Body of pancreas (tissue), 4 donors: ENCODE results near the gene FIBP. TPM values are rescaled to one million over a fixed set of nuclear protein-coding genes. Genes with fewer than 3 reads are reported as not detected.

Experiments
- ATAC-seq: fragments of 150-250 bp; one replicate; pipeline ENCODE4 v1.9.1; 2016
- DNase-seq, 4 donors: peaks; one replicate each; pipeline ENCODE4 v3.0.0-alpha.2; 2019
- H3K27ac ChIP-seq, 4 donors: fragments of 200-600 bp; sonication (generic); 1 replicate in 3 of 4; 2 replicates in 1 of 4; pipeline versions ENCODE4 v1.5.1 to v1.6.1; 2016 to 2019; ENCODE audit warnings: mild to moderate bottlenecking in 1 of 4, mixed read lengths in 1 of 4, moderate library complexity in 1 of 4
- H3K27me3 ChIP-seq, 2 donors: fragments of 200-600 bp; sonication (generic); one replicate each; pipeline ENCODE4 v1.6.0; 2016; ENCODE audit warnings: mild to moderate bottlenecking in 1 of 2
- H3K36me3 ChIP-seq, 2 donors: fragments of 200-600 bp; sonication (generic); replicated peaks in 1 of 2; 2 replicates each; pipeline ENCODE4 v1.5.1; 2016; ENCODE audit warnings: low read depth in 2 of 2; ENCODE audit not compliant: insufficient read depth in 1 of 2
- H3K4me1 ChIP-seq: fragments of 200-600 bp; sonication (generic); one replicate; pipeline ENCODE4 v1.6.0; 2016
- H3K4me3 ChIP-seq, 2 donors: fragments of 200-600 bp; sonication (generic); 1 replicate in 1 of 2; 2 replicates in 1 of 2; pipeline ENCODE4 v1.5.1; 2016 to 2019
- H3K9me3 ChIP-seq, 3 donors: fragments of 200-600 bp; sonication (generic); 1 replicate in 2 of 3; 2 replicates in 1 of 3; pipeline ENCODE4 v1.5.1; 2016
- CTCF ChIP-seq, 7 experiments: fragments of 450-650 bp in 4 of 7; fragments of 200-600 bp in 3 of 7; sonication (generic) in 3 of 7; IDR thresholded peaks; one replicate each; pipeline ENCODE4 v1.5.1; 2016 to 2019; ENCODE audit warnings: antibody characterized with exemption in 7 of 7
- POLR2A ChIP-seq, 3 donors: fragments of 450-650 bp; IDR thresholded peaks; one replicate each; pipeline ENCODE4 v1.6.1; 2016; ENCODE audit warnings: antibody characterized with exemption in 3 of 3, mild to moderate bottlenecking in 2 of 3
- WGBS, 2 donors: methylation state at CpG; one replicate each; pipeline ENCODE4 v1.1.5; 2017; 5-methylcytosine and 5-hydroxymethylcytosine counted together
- intact Hi-C: fragments of 100-400 bp; cut with DNase I; formaldehyde crosslinking; loops from one replicate; pipeline ENCODE4 v1.15.1; 2023
- total RNA-seq, 2 donors: library from RNA; depleted of rRNA; stranded (reverse); fragments of >200 nt; gene quantifications; one replicate each; pipeline ENCODE4 v1.1.0, GENCODE V29; 2016

FIBP gene
- total RNA-seq, 2 donors from 2014 or later = 40.2 to 49.5 TPM

- DNase-seq = no peak
- Histone ChIP-seq H3K4me1 (peaks cover 14% of the 10 kb centered on the region), H3K27ac (no peak overlapping the region), H3K9me3 (no peaks in the 10 kb centered on the region), H3K4me3 (no peak overlapping the region), H3K27me3 (peaks cover 0 to 11% of the 10 kb centered on the region in 2 donors), H3K36me3 (no peaks in the 10 kb centered on the region)
- intact Hi-C loops = no loop called here
- WGBS, 2 donors = 52 to 65% methylated on average over 10 to 16 of the region's 28 CpGs
- ATAC-seq = no peak
- no peak for TF ChIP-seq CTCF (IDR thresholded peaks at IDR 0.05)
- no peak for TF ChIP-seq POLR2A (IDR thresholded peaks at IDR 0.05)
Observed at GRCh38 chr11:65898656-65899355, 10.5 kb upstream of the FIBP start.

- intact Hi-C loops = no loop called here
- DNase-seq = no peak
- no peak for ATAC-seq
- Histone ChIP-seq H3K4me3 (no peak overlapping the region), H3K27ac (no peak overlapping the region), H3K36me3 (no peaks in the 10 kb centered on the region), H3K9me3 (no peaks in the 10 kb centered on the region), H3K4me1 (peaks cover 17% of the 10 kb centered on the region), H3K27me3 (peaks cover 0 to 11% of the 10 kb centered on the region in 2 donors)
- TF ChIP-seq CTCF (IDR thresholded peaks at IDR 0.05) (no peak), POLR2A (IDR thresholded peaks at IDR 0.05) (no peak)
- WGBS, 2 donors = 87 to 88% methylated on average over 4 of the region's 4 CpGs
Observed at GRCh38 chr11:65897020-65897471, 8.8 kb upstream of the FIBP start.

DNA sequence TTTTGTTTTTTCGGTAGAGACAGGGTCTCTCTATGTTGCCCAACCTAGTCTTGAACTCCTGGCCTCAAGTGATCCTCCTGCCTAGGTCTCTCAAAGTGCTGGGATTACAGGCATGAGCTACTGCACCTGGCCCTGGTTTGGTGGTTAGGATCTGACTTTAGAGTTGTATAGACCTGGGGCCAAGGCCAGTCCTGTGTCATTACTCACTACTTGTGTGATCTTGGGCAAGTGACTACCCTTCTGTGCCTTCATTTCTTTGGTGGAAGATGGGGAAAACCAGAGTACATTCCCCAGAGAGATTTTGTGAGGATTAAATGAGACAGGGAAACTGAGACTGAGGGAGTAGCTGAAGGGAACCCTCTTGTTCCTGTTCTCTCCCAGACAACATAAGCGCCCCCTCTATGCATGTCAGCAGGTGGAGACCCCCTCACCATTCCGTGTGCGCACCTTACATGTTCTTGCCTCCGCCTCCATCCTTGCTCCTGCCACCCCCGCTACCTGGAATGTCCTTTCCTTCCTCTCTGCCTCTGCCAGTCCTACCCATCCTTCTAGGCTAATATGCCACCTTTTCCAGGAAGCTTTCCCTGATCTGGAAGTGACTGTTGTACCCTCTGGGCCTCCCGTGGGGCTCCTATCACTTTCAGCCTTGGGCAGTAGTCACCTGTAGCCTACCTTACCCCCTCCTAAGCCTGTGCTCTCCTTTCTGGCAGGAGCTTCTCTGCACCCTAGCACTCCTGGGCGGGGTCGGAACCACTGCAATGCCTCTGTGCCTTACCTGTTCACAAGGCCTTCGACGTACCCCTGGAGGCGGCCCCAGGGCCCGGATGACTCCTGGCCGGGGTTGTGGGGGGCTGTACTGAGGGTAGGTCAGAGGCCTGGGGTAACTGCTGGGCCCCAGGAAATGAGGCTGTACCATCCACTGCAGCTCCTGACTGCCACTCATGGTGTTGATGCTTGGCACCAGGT lies 8.0 kb upstream of the FIBP start:
- 82 to 87% methylated on average over 10 to 14 of the region's 14 CpGs for WGBS, 2 donors
- ATAC-seq (no peak), DNase-seq (no peak)
- Histone ChIP-seq H3K4me1 (peaks cover 24% of the 10 kb centered on the region), H3K36me3 (no peaks in the 10 kb centered on the region), H3K4me3 (no peak overlapping the region), H3K27me3 (peaks cover 0 to 11% of the 10 kb centered on the region in 2 donors), H3K27ac (no peak overlapping the region), H3K9me3 (no peaks in the 10 kb centered on the region)
- TF ChIP-seq POLR2A (IDR thresholded peaks at IDR 0.05) (no peak), CTCF (IDR thresholded peaks at IDR 0.05) (no peak)
- intact Hi-C loops = no loop called here

GRCh38 chr11:65895482-65895981 lies 7.3 kb upstream of the FIBP start:
- WGBS, 2 donors = 82 to 86% methylated on average over 5 of the region's 5 CpGs
- intact Hi-C loops = no loop called here
- TF ChIP-seq CTCF (IDR thresholded peaks at IDR 0.05) = no peak
- TF ChIP-seq POLR2A (IDR thresholded peaks at IDR 0.05) = no peak
- ATAC-seq (no peak), DNase-seq (no peak)
- Histone ChIP-seq H3K4me3 (no peak overlapping the region), H3K27ac (no peak overlapping the region), H3K9me3 (no peaks in the 10 kb centered on the region), H3K4me1 (peaks cover 32% of the 10 kb centered on the region), H3K36me3 (no peaks in the 10 kb centered on the region), H3K27me3 (peaks cover 0 to 11% of the 10 kb centered on the region in 2 donors)
